GM12875 (cell line): ENCODE results near the gene RPS29.

Experiments used
- H3K4me3 ChIP-seq: one replicate; pipeline ENCODE4 v1.5.1; 2011; ENCODE audit warnings: low read depth, low read length, control low read depth
- CTCF ChIP-seq: IDR thresholded peaks from 2 replicates; pipeline ENCODE4 v1.5.1; 2011; ENCODE audit warnings: low read depth, mild to moderate bottlenecking, control low read depth, inconsistent platforms, low read length, moderate library complexity, borderline replicate concordance; ENCODE audit not compliant: insufficient read depth

Gene RPS29

GRCh38 chr14:49549881-49550280 is 36.3 kb downstream of the RPS29 start:
- no peak overlapping the region for H3K4me3 ChIP-seq
- no peak for TF ChIP-seq CTCF

GRCh38 chr14:49549446-49549845 is 36.7 kb downstream of the RPS29 start:
- H3K4me3 ChIP-seq: no peak overlapping the region
- TF ChIP-seq CTCF: no peak

- H3K4me3 ChIP-seq: no peak overlapping the region
- TF ChIP-seq CTCF: no peak
Observed at GRCh38 chr14:49546766-49547165, 39.4 kb downstream of the RPS29 start.

GRCh38 chr14:49545716-49546115 is 40.5 kb downstream of the RPS29 start:
- H3K4me3 ChIP-seq: no peak overlapping the region
- no peak for TF ChIP-seq CTCF

DNA sequence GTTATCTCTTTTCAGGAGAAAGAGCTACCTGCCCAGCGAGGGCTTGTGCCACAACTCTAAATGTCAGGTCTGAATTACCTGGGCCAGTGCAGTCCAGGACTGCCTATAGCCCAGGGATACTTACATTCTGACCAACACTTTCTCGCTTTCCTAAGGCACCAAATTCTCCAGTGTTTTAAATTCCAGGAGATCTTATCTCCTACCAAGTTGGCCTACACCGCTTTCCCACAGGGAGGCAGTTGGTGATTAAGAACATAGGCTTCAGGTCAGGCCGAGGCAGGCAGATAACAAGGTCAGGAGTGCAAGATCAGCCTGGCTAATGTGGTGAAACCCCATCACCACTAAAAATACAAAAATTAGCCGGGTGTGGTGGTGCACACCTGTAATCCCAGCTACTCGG is 41.1 kb downstream of the RPS29 start:
- no peak overlapping the region for H3K4me3 ChIP-seq
- no peak for TF ChIP-seq CTCF

DNA sequence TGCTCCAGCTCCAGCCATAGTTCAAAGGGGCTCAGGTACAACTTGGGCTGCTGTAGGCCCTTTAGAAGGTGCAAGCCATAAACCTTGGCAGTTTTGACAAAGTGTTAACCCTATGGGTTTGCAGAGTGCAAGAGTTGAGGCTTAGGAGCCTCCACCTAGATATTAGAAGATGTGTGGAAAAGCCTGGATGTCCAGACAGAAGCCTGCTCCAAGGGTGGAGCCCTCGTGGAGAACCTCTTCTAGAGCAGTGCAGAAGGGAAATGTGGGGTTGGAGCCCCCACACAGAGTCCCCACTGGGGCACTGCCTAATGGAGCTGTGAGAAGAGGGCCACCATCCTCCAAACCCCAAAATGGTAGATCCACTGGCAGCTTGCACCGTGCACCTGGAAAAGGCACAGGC is 45.1 kb downstream of the RPS29 start:
- no peak for TF ChIP-seq CTCF
- no peak overlapping the region for H3K4me3 ChIP-seq

- TF ChIP-seq CTCF: no peak
- H3K4me3 ChIP-seq: no peak overlapping the region
Observed at GRCh38 chr14:49538852-49539251, 47.3 kb downstream of the RPS29 start.
